HepG2 (cell line): Measurements from ENCODE around the gene MALRD1. TPM values are rescaled to one million over a fixed set of nuclear protein-coding genes. Genes with fewer than 3 reads are reported as not detected.

Experiments used
- ATAC-seq: fragments of 200-7000 bp; cut with Tn5 transposase; 3 replicates; pipeline ENCODE4 v1.9.1; 2020; ENCODE audit warnings: mild to moderate bottlenecking, moderate library complexity
- BruUV-seq: library from RNA; stranded (reverse); fragments of 400-500 nt; replicated peaks from 2 replicates; lab custom pipeline; 2021; lab: Mats Ljungman, UMichigan
- CTCF ChIA-PET: fragments of 300-600 bp; formaldehyde crosslinking; extraction: SDS; loops from one replicate; lab custom pipeline; 2021; ENCODE audit warnings: low total read pairs, inconsistent platforms, low intra/inter-chr PET ratio; lab: Yijun Ruan, JAX
- POLR2A ChIA-PET: fragments of 350-600 bp; sonication (Branson Sonifier 250); formaldehyde crosslinking; loops from one replicate; lab custom pipeline; 2020; ENCODE audit warnings: antibody characterized with exemption, inconsistent platforms; lab: Yijun Ruan, JAX
- DNase-seq: peaks from one replicate; pipeline ENCODE4 v3.0.0-alpha.2; 2015; ENCODE audit warnings: low spot score
- FAIRE-seq: peaks from 3 replicates; lab custom pipeline; 2011; peaks lifted over from hg19 to GRCh38; lab: Jason Lieb, UNC
- H2AFZ ChIP-seq: one replicate; pipeline ENCODE4 v1.6.1; 2011; ENCODE audit warnings: low read length, inconsistent platforms
- H3K27ac ChIP-seq: fragments of 300-600 bp; 3 replicates; pipeline ENCODE4 v1.8.0; 2011; ENCODE audit warnings: mixed run types, mild to moderate bottlenecking, mixed read lengths, low read length, inconsistent platforms; ENCODE audit not compliant: insufficient read depth; ENCODE audit errors: extremely low read length
- H3K27me3 ChIP-seq, 2 experiments: fragments of 200-600 bp in 1 of 2; 2 replicates in 1 of 2; 3 replicates in 1 of 2; pipeline versions ENCODE4 v1.6.0 to v1.8.0; 2011; ENCODE audit warnings: low read length in 2 of 2, mild to moderate bottlenecking in 2 of 2, moderate library complexity in 2 of 2, inconsistent platforms in 1 of 2; ENCODE audit not compliant: insufficient read depth in 2 of 2, control insufficient read depth in 1 of 2
- H3K36me3 ChIP-seq, 2 experiments: fragments of 200-600 bp in 1 of 2; replicated peaks in 1 of 2; 2 replicates in 1 of 2; 3 replicates in 1 of 2; pipeline versions ENCODE4 v1.5.1 to v1.8.0; 2011; ENCODE audit warnings: low read length in 2 of 2, inconsistent platforms in 1 of 2; ENCODE audit not compliant: insufficient read depth in 2 of 2, control insufficient read depth in 1 of 2
- H3K4me1 ChIP-seq: 2 replicates; pipeline ENCODE4 v1.5.1; 2012; ENCODE audit warnings: low read length, inconsistent platforms; ENCODE audit not compliant: insufficient read depth
- H3K4me2 ChIP-seq: 2 replicates; pipeline ENCODE4 v1.6.0; 2011; ENCODE audit warnings: low read depth, low read length, inconsistent platforms
- H3K4me3 ChIP-seq, 3 experiments: fragments of 200-600 bp in 1 of 3; sonication (generic), shearing (Covaris generic) in 1 of 3; replicated peaks in 1 of 3; 2 replicates each; pipeline ENCODE4 v1.5.1; 2011 to 2016; ENCODE audit warnings: low read length in 3 of 3, inconsistent platforms in 2 of 3, low read depth in 2 of 3, mild to moderate bottlenecking in 2 of 3, control low read depth in 1 of 3, mixed read lengths in 1 of 3; ENCODE audit not compliant: insufficient read depth in 1 of 3
- H3K79me2 ChIP-seq: one replicate; pipeline ENCODE4 v1.6.1; 2011; ENCODE audit warnings: low read length, inconsistent platforms; ENCODE audit not compliant: insufficient read depth
- H3K9ac ChIP-seq: 2 replicates; pipeline ENCODE4 v1.6.0; 2011; ENCODE audit warnings: mild to moderate bottlenecking, low read depth, low read length, inconsistent platforms; ENCODE audit not compliant: insufficient read depth
- H3K9me3 ChIP-seq: 2 replicates; pipeline ENCODE4 v1.5.1; 2012; ENCODE audit warnings: mild to moderate bottlenecking, low read length
- H4K20me1 ChIP-seq: 2 replicates; pipeline ENCODE4 v1.6.0; 2011; ENCODE audit warnings: inconsistent platforms, mild to moderate bottlenecking, low read length, moderate library complexity; ENCODE audit not compliant: insufficient read depth
- BRCA1 ChIP-seq: sonication (generic); formaldehyde crosslinking; IDR thresholded peaks from 2 replicates; pipeline ENCODE4 v1.4.0; 2020; ENCODE audit warnings: missing genetic modification reagents
- CEBPB ChIP-seq: IDR thresholded peaks from 2 replicates; pipeline ENCODE4 v1.6.1; 2011; ENCODE audit warnings: low read depth, low read length, improper control_type of control experiment, borderline replicate concordance
- HOXA3 ChIP-seq: sonication (generic); formaldehyde crosslinking; IDR thresholded peaks from 2 replicates; pipeline ENCODE4 v1.5.0; 2020; ENCODE audit warnings: missing genetic modification reagents
- ZNF264 ChIP-seq: sonication (generic); formaldehyde crosslinking; IDR thresholded peaks from 2 replicates; pipeline ENCODE4 v1.4.0; 2020; ENCODE audit warnings: missing genetic modification reagents
- ZNF326 ChIP-seq: sonication (generic); formaldehyde crosslinking; IDR thresholded peaks from 2 replicates; pipeline ENCODE4 v1.4.0; 2020; ENCODE audit warnings: missing genetic modification reagents, borderline replicate concordance
- ZNF790 ChIP-seq: sonication (generic); formaldehyde crosslinking; IDR thresholded peaks from 2 replicates; pipeline ENCODE4 v1.8.0; 2022; ENCODE audit warnings: missing genetic modification reagents, mild to moderate bottlenecking, borderline replicate concordance
- WGBS: methylation state at CpG from one replicate; pipeline ENCODE4 v1.1.6; 2017; ENCODE audit warnings: low lambda C conversion rate; 5-methylcytosine and 5-hydroxymethylcytosine counted together
- in situ Hi-C: cut with HindIII; loops from 2 replicates; pipeline ENCODE4 v1.10.0; 2017; ENCODE audit warnings: low pct_unique_long_range_greater_than_20kb; ENCODE audit not compliant: extremely low pct_ligation_motif_present
- intact Hi-C: fragments of 100-400 bp; cut with micrococcal nuclease; formaldehyde crosslinking; loops from one replicate; pipeline ENCODE4 v1.10.0; 2022; ENCODE audit not compliant: unreplicated experiment
- polyA plus RNA-seq, 8 experiments: library from polyadenylated mRNA; depleted of rRNA in 3 of 8; stranded (reverse) in 7 of 8; unstranded in 1 of 8; fragments of >200 nt; fragmentation: Illumina TruSeq in 4 of 8; extraction: Trizol in 4 of 8; gene quantifications; 2 replicates each; pipeline versions ENCODE4 v1.2.1 to v1.2.3, GENCODE V29; 2011 to 2016; ENCODE audit warnings: low read depth in 4 of 8, missing spikeins in 1 of 8, mixed read lengths in 1 of 8; ENCODE audit not compliant: insufficient read depth in 1 of 8
- total RNA-seq, 5 experiments: library from RNA; depleted of rRNA; stranded (reverse); fragments of >200 nt; fragmentation: Illumina TruSeq; extraction: Trizol; gene quantifications; 2 replicates each; pipeline ENCODE4 v1.2.3, GENCODE V29; 2016; ENCODE audit warnings: low read depth in 1 of 5
- TF ChIP-seq, protein P1 (sequence below): sonication (generic); formaldehyde crosslinking; IDR thresholded peaks from 2 replicates; pipeline ENCODE4 v1.4.0; 2020; ENCODE audit warnings: missing genetic modification reagents, borderline replicate concordance
- TF ChIP-seq, protein P2 (sequence below): sonication (generic); formaldehyde crosslinking; IDR thresholded peaks from 2 replicates; pipeline ENCODE4 v1.4.0; 2020; ENCODE audit warnings: mild to moderate bottlenecking, missing genetic modification reagents

MALRD1 gene
- total and polyA plus RNA-seq, 2 of the 13 experiments (the other 11 are each of a cell fraction or from before 2014, with no cell fraction given) = 5.7 to 15.4 TPM

DNA sequence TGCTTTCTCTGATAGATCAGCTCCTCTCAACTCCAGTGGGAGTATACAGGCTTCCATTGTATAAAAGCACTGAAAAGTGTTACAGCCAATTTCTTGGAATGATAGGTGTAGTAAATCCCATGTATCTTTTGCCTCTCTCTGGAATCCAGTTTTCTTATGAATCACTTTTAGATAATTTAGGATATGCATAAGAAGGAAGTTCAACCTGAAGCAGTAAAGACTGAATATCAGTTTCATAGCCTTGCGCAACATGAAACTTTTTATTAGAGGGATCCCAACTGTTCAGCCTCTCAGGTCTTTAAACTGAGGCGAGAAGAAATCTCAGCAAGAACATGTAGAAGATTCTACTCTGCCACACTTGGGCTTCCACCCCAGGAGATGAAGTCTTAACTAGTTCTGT, 280.0 kb downstream of the MALRD1 start:
- Histone ChIP-seq H3K4me2 (no peak overlapping the region), H3K4me1 (no peaks in the 10 kb centered on the region), H3K27ac (no peak overlapping the region), H4K20me1 (no peaks in the 10 kb centered on the region), H3K9ac (no peak overlapping the region), H3K36me3 (0 out of 5 replicates have a peak, but pooled peaks cover 0 to 3% of the 10 kb centered on the region in 2 experiments), H2AFZ (no peak overlapping the region), H3K9me3 (no peaks in the 10 kb centered on the region), H3K4me3 (no peak overlapping the region), H3K27me3 (no peaks in the 10 kb centered on the region), H3K79me2 (no peaks in the 10 kb centered on the region)
- CTCF ChIA-PET = no interaction called here
- intact Hi-C loops (no loop called here), in situ Hi-C loops (no loop called here)
- 78% methylated on average over 2 of the region's 2 CpGs for WGBS
- FAIRE-seq (no peak), ATAC-seq (no peak), DNase-seq (no peak)
- POLR2A ChIA-PET = no interaction called here
- no peak for TF ChIP-seq ZNF264 (CRISPR knock-in tag)
- TF ChIP-seq ZNF326 (CRISPR knock-in tag) = no peak
- TF ChIP-seq BRCA1 (CRISPR knock-in tag) = no peak
- no peak for TF ChIP-seq ZNF790
- TF ChIP-seq CEBPB = peak; percentile 50; the same call in 1 of the 2 replicates
- no peak for TF ChIP-seq HOXA3 (CRISPR knock-in tag)
- TF ChIP-seq, protein P1, sequence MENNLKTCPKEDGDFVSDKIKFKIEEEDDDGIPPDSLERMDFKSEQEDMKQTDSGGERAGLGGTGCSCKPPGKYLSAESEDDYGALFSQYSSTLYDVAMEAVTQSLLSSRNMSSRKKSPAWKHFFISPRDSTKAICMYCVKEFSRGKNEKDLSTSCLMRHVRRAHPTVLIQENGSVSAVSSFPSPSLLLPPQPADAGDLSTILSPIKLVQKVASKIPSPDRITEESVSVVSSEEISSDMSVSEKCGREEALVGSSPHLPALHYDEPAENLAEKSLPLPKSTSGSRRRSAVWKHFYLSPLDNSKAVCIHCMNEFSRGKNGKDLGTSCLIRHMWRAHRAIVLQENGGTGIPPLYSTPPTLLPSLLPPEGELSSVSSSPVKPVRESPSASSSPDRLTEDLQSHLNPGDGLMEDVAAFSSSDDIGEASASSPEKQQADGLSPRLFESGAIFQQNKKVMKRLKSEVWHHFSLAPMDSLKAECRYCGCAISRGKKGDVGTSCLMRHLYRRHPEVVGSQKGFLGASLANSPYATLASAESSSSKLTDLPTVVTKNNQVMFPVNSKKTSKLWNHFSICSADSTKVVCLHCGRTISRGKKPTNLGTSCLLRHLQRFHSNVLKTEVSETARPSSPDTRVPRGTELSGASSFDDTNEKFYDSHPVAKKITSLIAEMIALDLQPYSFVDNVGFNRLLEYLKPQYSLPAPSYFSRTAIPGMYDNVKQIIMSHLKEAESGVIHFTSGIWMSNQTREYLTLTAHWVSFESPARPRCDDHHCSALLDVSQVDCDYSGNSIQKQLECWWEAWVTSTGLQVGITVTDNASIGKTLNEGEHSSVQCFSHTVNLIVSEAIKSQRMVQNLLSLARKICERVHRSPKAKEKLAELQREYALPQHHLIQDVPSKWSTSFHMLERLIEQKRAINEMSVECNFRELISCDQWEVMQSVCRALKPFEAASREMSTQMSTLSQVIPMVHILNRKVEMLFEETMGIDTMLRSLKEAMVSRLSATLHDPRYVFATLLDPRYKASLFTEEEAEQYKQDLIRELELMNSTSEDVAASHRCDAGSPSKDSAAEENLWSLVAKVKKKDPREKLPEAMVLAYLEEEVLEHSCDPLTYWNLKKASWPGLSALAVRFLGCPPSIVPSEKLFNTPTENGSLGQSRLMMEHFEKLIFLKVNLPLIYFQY (CRISPR knock-in tag) = no peak
- TF ChIP-seq, protein P2, sequence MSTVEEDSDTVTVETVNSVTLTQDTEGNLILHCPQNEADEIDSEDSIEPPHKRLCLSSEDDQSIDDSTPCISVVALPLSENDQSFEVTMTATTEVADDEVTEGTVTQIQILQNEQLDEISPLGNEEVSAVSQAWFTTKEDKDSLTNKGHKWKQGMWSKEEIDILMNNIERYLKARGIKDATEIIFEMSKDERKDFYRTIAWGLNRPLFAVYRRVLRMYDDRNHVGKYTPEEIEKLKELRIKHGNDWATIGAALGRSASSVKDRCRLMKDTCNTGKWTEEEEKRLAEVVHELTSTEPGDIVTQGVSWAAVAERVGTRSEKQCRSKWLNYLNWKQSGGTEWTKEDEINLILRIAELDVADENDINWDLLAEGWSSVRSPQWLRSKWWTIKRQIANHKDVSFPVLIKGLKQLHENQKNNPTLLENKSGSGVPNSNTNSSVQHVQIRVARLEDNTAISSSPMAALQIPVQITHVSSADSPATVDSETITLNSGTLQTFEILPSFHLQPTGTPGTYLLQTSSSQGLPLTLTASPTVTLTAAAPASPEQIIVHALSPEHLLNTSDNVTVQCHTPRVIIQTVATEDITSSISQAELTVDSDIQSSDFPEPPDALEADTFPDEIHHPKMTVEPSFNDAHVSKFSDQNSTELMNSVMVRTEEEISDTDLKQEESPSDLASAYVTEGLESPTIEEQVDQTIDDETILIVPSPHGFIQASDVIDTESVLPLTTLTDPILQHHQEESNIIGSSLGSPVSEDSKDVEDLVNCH (CRISPR knock-in tag) = no peak
- no TSS peak for BruUV-seq
